NCI-H774 (cell line): ENCODE measurements around the gene BIRC2.
A peak's percentile ranks its signal among the peaks of the same experiment; 100 is the strongest.
"Not testable (repeated sequence)": the region's sequence is repeated elsewhere in the genome, so short reads cannot be mapped to it uniquely, and the experiment has no call there.

Source experiments
- DNase-seq: peaks from one replicate; lab custom pipeline; 2025; lab: John Stamatoyannopoulos, UW

Gene BIRC2

GRCh38 chr11:102323542-102324251 lies 23.3 kb upstream of the BIRC2 start:
- no peak for DNase-seq

- no peak for DNase-seq
Measured at GRCh38 chr11:102325088-102325487, 21.9 kb upstream of the BIRC2 start.

GRCh38 chr11:102328748-102329147 lies 18.3 kb upstream of the BIRC2 start:
- DNase-seq = no peak

- DNase-seq = no peak
Measured at GRCh38 chr11:102330231-102330630, 16.8 kb upstream of the BIRC2 start.

GRCh38 chr11:102331341-102331740 lies 15.7 kb upstream of the BIRC2 start:
- no peak for DNase-seq

- no peak for DNase-seq
Measured at GRCh38 chr11:102332611-102332994, 14.4 kb upstream of the BIRC2 start.

- no peak for DNase-seq
Measured at GRCh38 chr11:102338479-102339010, 8.5 kb upstream of the BIRC2 start.

- DNase-seq = not testable (repeated sequence)
Measured at GRCh38 chr11:102341311-102341710, 5.7 kb upstream of the BIRC2 start.

- peak; percentile 77 for DNase-seq
Measured at GRCh38 chr11:102341844-102342318, 5.1 kb upstream of the BIRC2 start.

GRCh38 chr11:102343809-102344208 lies 3.2 kb upstream of the BIRC2 start:
- no peak for DNase-seq

GRCh38 chr11:102345904-102346303 lies 1.1 kb upstream of the BIRC2 start:
- no peak for DNase-seq

GRCh38 chr11:102346456-102346747 lies 612 bp upstream of the BIRC2 start:
- no peak for DNase-seq

GRCh38 chr11:102347462-102348370 lies 702 bp downstream of the BIRC2 start:
- no peak for DNase-seq

- no peak for DNase-seq
Measured at GRCh38 chr11:102357116-102357515, 10.1 kb downstream of the BIRC2 start.

GRCh38 chr11:102359372-102359771 lies 12.4 kb downstream of the BIRC2 start:
- no peak for DNase-seq

GRCh38 chr11:102360681-102361080 lies 13.7 kb downstream of the BIRC2 start:
- DNase-seq = no peak

GRCh38 chr11:102361086-102362031 lies 14.3 kb downstream of the BIRC2 start:
- no peak for DNase-seq

GRCh38 chr11:102364991-102365390 lies 18.0 kb downstream of the BIRC2 start:
- DNase-seq = no peak

- DNase-seq = no peak
Measured at GRCh38 chr11:102367364-102367763, 20.4 kb downstream of the BIRC2 start.

GRCh38 chr11:102368472-102368871 lies 21.5 kb downstream of the BIRC2 start:
- DNase-seq = no peak

GRCh38 chr11:102374633-102375424 lies 27.8 kb downstream of the BIRC2 start:
- DNase-seq = not testable (repeated sequence)
